Stimulated activated CD4-positive, alpha-beta T cell treated with anti-CD3 and anti-CD28 coated beads, Interleukin-1b, Interleukin-23, amount 100 ng/mL, for 1 hour (primary cell): ENCODE measurements around the gene CDK14.
"Not testable (repeated sequence)": the region's sequence is repeated elsewhere in the genome, so short reads cannot be mapped to it uniquely, and the experiment has no call there.

Source experiments
- DNase-seq, 2 donors: peaks; one replicate each; pipeline ENCODE4 v3.0.0-alpha.2; 2020; ENCODE audit warnings: low read depth in 2 of 2

Gene CDK14

GRCh38 chr7:90629297-90629918, 33.3 kb downstream of the CDK14 start:
- no peak for DNase-seq

- DNase-seq = no peak
Measured at GRCh38 chr7:90631502-90631901, 35.4 kb downstream of the CDK14 start.

- DNase-seq = not testable (repeated sequence)
Measured at GRCh38 chr7:90639683-90640082, 43.6 kb downstream of the CDK14 start.

- DNase-seq = no peak
Measured at GRCh38 chr7:90642978-90643377, 46.9 kb downstream of the CDK14 start.

- no peak for DNase-seq
Measured at GRCh38 chr7:90645784-90646183, 49.7 kb downstream of the CDK14 start.

GRCh38 chr7:90648107-90648506, 52.0 kb downstream of the CDK14 start:
- no peak for DNase-seq

GRCh38 chr7:90648834-90649233, 52.7 kb downstream of the CDK14 start:
- no peak for DNase-seq

- no peak for DNase-seq
Measured at GRCh38 chr7:90654718-90655427, 58.8 kb downstream of the CDK14 start.

- no peak for DNase-seq
Measured at GRCh38 chr7:90655566-90655965, 59.4 kb downstream of the CDK14 start.

- no peak for DNase-seq
Measured at GRCh38 chr7:90657481-90657880, 61.4 kb downstream of the CDK14 start.

- DNase-seq = no peak
Measured at GRCh38 chr7:90660100-90660499, 64.0 kb downstream of the CDK14 start.

- DNase-seq = no peak
Measured at GRCh38 chr7:90660819-90661218, 64.7 kb downstream of the CDK14 start.

GRCh38 chr7:90661290-90662151, 65.4 kb downstream of the CDK14 start:
- DNase-seq = no peak

GRCh38 chr7:90663176-90663575, 67.1 kb downstream of the CDK14 start:
- no peak for DNase-seq

- no peak for DNase-seq
Measured at GRCh38 chr7:90666186-90666585, 70.1 kb downstream of the CDK14 start.

GRCh38 chr7:90668992-90669391, 72.9 kb downstream of the CDK14 start:
- DNase-seq = no peak

GRCh38 chr7:90669492-90669891, 73.4 kb downstream of the CDK14 start:
- DNase-seq = no peak

- DNase-seq = no peak
Measured at GRCh38 chr7:90671571-90671970, 75.5 kb downstream of the CDK14 start.

- no peak for DNase-seq
Measured at GRCh38 chr7:90672210-90672609, 76.1 kb downstream of the CDK14 start.

- no peak for DNase-seq
Measured at GRCh38 chr7:90674625-90675024, 78.5 kb downstream of the CDK14 start.

- no peak for DNase-seq
Measured at GRCh38 chr7:90675982-90676381, 79.9 kb downstream of the CDK14 start.

- no peak for DNase-seq
Measured at GRCh38 chr7:90677486-90678404, 81.6 kb downstream of the CDK14 start.
